ENCODE data around the gene SAT1.
"Not testable (repeated sequence)": the region's sequence is repeated elsewhere in the genome, so short reads cannot be mapped to it uniquely, and the experiment has no call there.

The SAT1 gene

DNA sequence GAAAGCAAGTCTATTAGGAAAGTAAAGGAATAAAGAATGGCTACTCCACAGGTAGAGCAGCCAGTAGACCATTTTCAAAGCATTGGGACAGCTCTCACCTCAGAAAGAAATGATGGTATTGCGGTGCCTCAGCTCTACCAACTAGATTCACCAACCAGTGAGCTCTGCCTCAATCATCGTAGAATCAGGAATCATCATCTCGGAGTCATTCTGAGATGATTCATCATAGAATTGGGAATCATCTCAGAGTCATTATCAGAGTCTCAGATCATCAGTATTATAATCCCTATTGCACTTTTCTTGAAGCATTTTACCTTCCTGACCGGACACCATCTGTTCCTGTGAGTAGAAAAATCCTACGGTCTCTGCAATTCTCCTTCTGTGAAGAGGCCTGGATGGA lies 17.5 kb upstream of the SAT1 start:
- H3K4me3 ChIP-seq (ENCODE audit: low read depth, low read length), result no peak overlapping the region

DNA sequence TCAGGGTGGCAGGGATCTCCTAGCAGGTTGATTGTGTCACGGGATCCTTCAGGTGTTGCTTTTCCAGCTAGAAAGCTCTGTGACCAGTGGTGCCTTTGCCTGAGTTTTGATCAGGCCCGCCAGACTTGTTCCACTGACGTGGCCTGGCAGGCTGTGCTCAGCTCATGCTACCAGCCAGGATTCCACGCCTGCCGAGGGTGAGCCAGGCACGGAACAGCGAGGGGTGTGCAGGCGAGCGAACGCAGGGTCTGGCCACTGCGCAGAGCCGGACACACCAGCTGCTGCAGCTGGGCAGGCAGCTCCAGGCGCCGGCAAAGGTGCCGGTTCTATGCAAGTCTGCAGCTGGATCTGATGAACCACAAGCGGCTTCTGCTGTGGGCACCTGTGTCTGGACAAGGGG lies 17.1 kb upstream of the SAT1 start:
- no peak overlapping the region for H3K4me3 ChIP-seq (ENCODE audit: low read depth, low read length)
- TF ChIP-seq, protein P1, sequence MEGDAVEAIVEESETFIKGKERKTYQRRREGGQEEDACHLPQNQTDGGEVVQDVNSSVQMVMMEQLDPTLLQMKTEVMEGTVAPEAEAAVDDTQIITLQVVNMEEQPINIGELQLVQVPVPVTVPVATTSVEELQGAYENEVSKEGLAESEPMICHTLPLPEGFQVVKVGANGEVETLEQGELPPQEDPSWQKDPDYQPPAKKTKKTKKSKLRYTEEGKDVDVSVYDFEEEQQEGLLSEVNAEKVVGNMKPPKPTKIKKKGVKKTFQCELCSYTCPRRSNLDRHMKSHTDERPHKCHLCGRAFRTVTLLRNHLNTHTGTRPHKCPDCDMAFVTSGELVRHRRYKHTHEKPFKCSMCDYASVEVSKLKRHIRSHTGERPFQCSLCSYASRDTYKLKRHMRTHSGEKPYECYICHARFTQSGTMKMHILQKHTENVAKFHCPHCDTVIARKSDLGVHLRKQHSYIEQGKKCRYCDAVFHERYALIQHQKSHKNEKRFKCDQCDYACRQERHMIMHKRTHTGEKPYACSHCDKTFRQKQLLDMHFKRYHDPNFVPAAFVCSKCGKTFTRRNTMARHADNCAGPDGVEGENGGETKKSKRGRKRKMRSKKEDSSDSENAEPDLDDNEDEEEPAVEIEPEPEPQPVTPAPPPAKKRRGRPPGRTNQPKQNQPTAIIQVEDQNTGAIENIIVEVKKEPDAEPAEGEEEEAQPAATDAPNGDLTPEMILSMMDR (IDR thresholded peaks at IDR 0.05; ENCODE audit: low read depth, low read length), result no peak

More for the DNA sequence above, 17.5 kb upstream of the SAT1 start:
- TF ChIP-seq, protein P1 (IDR thresholded peaks at IDR 0.05; ENCODE audit: low read depth, low read length), result no peak

DNA sequence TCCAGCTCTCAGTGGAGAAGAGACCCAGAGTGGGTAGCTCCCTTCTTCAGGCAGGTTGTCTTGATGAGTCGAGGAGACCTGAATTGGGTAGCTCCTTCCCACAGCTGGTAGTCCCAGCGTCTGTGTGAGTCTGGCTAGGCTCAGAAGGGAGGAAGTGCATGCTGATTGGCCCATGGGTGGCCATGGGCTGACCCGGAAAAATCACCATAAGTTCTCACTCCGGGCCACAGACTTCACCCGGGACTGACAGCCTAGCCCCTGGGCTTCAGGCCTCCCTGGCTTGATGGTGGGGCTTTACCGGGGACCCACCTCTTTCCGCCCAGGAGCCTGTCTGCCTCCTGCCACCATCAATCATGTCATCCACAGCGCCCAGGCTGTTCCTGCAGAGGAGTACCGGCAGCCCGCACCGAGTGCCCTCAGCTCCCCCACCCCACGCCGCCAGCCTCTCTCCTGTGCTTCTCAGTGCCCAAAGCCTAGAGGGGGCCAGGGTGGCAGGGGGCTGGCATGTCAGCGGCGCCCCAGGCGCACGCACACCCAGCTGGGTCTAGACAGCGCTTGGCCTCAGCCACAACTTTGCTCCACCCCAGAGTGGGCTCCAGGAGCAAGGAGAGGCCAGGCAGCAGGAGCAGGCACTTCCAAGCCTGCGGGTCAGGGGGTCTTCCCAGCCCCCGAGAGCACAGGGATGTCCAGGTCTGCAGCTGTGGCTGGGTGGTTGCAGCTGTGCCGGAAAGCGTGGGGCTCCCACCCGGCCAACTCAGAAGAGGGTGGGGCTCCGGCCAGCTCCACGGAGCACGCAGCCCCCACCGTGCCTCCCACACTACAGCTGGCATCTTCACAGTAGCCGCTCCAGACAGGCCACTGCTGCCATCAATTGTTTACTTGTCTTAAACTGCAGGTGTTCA lies 16.1 kb upstream of the SAT1 start:
- no peak overlapping the region for H3K4me3 ChIP-seq (ENCODE audit: low read depth, low read length)
- TF ChIP-seq, protein P1 (IDR thresholded peaks at IDR 0.05; ENCODE audit: low read depth, low read length), result no peak

DNA sequence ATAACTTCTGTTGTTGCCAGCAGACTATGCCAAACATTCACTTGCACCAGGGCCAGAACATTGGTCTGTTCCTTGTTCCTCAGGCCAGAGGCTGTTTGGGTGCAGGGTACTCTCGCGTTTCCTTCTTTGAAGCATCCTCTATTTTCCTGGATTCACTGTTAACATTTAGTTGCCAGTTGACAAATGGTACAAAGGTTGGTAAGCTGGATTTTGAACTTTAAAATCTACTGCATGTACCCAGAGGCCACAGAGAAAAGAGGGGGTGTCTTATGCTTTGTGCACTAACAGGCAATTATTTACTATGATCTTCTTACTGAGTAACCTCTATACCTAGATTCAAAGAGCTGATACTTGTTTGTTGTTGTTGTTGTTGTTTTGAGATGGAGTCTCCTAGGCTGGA lies 12.8 kb upstream of the SAT1 start:
- no peak overlapping the region for H3K4me3 ChIP-seq (ENCODE audit: low read depth, low read length)
- TF ChIP-seq, protein P1 (IDR thresholded peaks at IDR 0.05; ENCODE audit: low read depth, low read length), result no peak

DNA sequence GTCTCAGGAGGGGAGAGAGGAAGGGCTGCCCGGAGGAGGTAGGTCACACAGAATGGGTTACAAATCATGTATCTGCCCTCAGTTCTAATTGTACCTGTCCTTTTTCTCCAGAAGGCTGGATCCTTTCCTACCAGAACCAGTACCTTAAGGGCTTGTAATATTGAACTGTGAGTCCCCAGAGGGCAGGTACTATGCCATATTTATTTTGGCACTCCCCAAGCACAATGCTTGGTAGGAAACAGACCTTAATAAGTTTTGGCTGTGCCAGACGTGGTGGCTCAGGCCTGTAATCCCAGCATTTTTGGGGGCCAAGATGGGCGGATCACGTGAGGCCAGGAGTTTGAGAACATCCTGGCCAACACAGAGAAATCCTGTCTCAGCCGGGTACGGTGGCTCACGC lies 11.9 kb upstream of the SAT1 start:
- not testable (repeated sequence) for H3K4me3 ChIP-seq (ENCODE audit: low read depth, low read length)

DNA sequence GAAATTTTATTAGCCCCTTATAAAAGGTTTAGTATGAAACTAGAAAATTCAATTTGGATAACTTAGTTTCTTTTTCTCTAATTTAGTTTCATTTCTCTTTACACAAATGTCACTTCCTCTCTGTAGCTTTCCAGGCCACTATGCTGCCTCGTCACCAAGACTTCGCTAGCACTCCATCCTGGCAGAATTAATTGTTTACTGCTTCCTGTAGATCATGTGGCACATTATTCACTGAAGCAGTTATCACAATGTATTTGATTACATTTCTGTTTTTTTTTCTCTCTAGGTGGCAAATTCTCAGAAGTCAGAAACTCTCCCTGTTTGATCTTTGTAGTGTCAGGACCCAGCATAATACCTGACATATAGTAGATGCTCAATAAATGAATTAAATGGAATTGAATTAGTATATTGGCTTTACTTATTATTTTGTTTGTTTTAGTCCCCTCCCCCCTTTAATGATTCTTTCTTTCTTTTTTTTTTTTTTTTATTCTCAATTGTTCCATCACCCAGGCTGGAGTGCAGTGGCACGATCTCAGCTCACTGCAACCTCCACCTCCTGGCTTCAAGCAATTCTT lies 9.3 kb upstream of the SAT1 start:
- no peak overlapping the region for H3K4me3 ChIP-seq (ENCODE audit: low read depth, low read length)
- TF ChIP-seq, protein P1 (IDR thresholded peaks at IDR 0.05; ENCODE audit: low read depth, low read length), result no peak

DNA sequence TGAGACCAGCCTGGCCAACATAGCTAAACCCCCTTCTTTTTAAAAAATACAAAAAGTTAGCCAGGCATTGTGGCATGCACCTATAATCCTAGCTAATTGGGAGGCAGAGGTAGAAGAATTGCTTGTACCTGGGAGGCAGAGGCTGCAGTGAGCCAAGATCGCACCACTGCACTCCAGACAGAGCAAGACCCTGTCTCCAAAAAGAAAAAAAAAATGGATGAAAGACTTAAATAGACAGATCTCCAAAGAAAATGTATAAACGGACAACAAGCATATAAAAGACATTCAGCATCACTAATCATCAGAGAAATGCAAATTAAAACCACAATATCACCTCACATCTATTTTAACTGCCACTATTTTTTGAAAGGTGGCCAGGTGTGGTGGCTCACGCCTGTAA lies 6.6 kb upstream of the SAT1 start:
- TF ChIP-seq, protein P1 (IDR thresholded peaks at IDR 0.05; ENCODE audit: low read depth, low read length), result no peak
- no peak overlapping the region for H3K4me3 ChIP-seq (ENCODE audit: low read depth, low read length)

All from WI38 (cell line).